Measurements from ENCODE around the gene CAMK2D.

CAMK2D gene

DNA sequence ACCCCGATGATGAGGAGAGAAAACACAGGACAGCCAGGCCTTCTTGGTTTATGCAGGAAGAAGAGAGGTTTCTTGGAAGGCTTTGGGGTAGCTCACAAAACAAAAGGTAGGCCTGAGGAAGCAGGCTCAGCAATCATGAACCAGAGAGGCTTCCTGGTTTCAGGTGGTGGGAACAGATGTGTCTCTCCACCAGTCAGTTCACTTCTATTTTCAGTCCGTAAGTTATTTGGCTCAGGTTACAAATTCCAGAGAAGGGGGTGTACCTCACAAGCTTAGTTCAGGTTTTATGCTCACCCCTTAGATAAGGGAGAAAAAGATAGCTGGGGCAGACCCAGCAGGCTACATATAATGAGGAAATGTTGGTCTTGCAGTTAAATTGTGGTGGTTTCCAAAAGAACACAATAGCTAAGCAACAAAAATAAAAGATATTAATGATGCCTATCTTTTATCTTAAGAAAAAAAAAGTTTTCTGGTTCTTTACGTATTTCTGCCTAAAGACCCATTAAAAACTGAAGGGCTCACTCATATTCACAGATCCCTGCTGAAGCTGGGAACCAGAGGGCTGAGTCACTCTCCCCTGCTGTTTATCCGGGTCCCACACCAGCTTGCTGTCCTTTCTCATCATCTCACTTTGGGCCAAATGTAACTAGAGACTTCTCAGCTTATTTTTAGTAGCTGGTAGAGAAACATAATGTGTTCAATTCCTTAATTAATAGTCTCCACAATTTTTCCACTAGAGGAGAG is 177.0 kb downstream of the CAMK2D start:
- no peak; the same call in 2 of the 3 replicates for ATAC-seq (ENCODE audit: insufficient read depth, low read depth)
- H2AFZ ChIP-seq (ENCODE audit: low read depth, low read length), result no peak overlapping the region
- no peak for DNase-seq

DNA sequence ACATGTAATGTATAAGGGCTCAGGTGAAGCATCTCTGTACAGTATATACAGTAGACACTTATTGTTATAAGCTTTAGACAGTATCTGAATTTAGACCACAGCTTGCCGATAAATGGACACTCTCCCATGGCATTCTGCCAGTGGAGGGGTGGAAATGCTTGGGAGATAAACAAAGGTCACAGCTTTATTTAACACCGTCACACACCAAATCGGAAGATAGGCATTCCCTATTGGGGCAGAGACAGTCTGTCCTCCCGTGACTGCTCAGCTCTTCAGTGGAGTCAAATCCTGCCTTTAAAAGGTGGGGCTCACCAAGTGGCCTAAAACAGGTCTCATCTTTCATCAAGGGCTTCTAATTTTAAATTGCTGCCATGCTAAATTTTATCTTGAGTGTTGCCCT is 178.8 kb downstream of the CAMK2D start:
- Histone ChIP-seq H3K4me1 (ENCODE audit: insufficient read depth, low read length) (peaks cover 5% of the 10 kb centered on the region; the same call in 1 of the 2 replicates), H3K27ac (ENCODE audit: low read length) (no peak overlapping the region)

More for the DNA sequence above, 177.0 kb downstream of the CAMK2D start:
- H3K9ac ChIP-seq (ENCODE audit: low read depth, low read length), result no peak overlapping the region
- H3K27me3 ChIP-seq (ENCODE audit: insufficient read depth, low read length, poor library complexity), result no peaks in the 10 kb centered on the region
- no peaks in the 10 kb centered on the region for H3K9me3 ChIP-seq (ENCODE audit: insufficient read depth, low read length, severe bottlenecking)
- H3K79me2 ChIP-seq (ENCODE audit: insufficient read depth, low read length), result no peaks in the 10 kb centered on the region
- H3K4me3 ChIP-seq (ENCODE audit: low read depth in 1 of 2, low read length in 2 of 2), result no peak overlapping the region
- no peaks in the 10 kb centered on the region for H3K36me3 ChIP-seq (ENCODE audit: insufficient read depth, low read length)
- peaks cover 3% of the 10 kb centered on the region; the same call in 1 of the 2 replicates for H4K20me1 ChIP-seq (ENCODE audit: insufficient read depth, low read length)
- H3K4me2 ChIP-seq (ENCODE audit: insufficient read depth, low read length), result no peak overlapping the region
- H3K4me1 ChIP-seq (ENCODE audit: insufficient read depth, low read length), result no peaks in the 10 kb centered on the region
- H3K27ac ChIP-seq (ENCODE audit: low read length), result no peak overlapping the region
- TF ChIP-seq EZH2 (IDR thresholded peaks at IDR 0.05; ENCODE audit: borderline replicate concordance, low read depth, low read length, severe bottlenecking) (no peak), CTCF (IDR thresholded peaks at IDR 0.05; ENCODE audit: borderline replicate concordance, extremely low read depth, low read length, poor library complexity, severe bottlenecking) (no peak)

GRCh38 chr4:113579360-113579759 is 182.2 kb downstream of the CAMK2D start:
- Histone ChIP-seq H3K27me3 (ENCODE audit: insufficient read depth, low read length, poor library complexity) (no peaks in the 10 kb centered on the region), H3K27ac (ENCODE audit: low read length) (no peak overlapping the region), H3K9me3 (ENCODE audit: insufficient read depth, low read length, severe bottlenecking) (no peaks in the 10 kb centered on the region), H3K4me3 (ENCODE audit: low read depth in 1 of 2, low read length in 2 of 2) (no peak overlapping the region), H3K79me2 (ENCODE audit: insufficient read depth, low read length) (no peaks in the 10 kb centered on the region), H3K9ac (ENCODE audit: low read depth, low read length) (no peak overlapping the region), H2AFZ (ENCODE audit: low read depth, low read length) (no peak overlapping the region), H4K20me1 (ENCODE audit: insufficient read depth, low read length) (peaks cover 16% of the 10 kb centered on the region; the same call in 1 of the 2 replicates), H3K4me2 (ENCODE audit: insufficient read depth, low read length) (no peak overlapping the region), H3K36me3 (ENCODE audit: insufficient read depth, low read length) (no peaks in the 10 kb centered on the region), H3K4me1 (ENCODE audit: insufficient read depth, low read length) (peaks cover 17% of the 10 kb centered on the region)
- no peak for TF ChIP-seq CTCF (IDR thresholded peaks at IDR 0.05; ENCODE audit: borderline replicate concordance, extremely low read depth, low read length, poor library complexity, severe bottlenecking)
- TF ChIP-seq EZH2 (IDR thresholded peaks at IDR 0.05; ENCODE audit: borderline replicate concordance, low read depth, low read length, severe bottlenecking), result no peak
- ATAC-seq (ENCODE audit: insufficient read depth, low read depth) (no peak), DNase-seq (no peak)

More for the DNA sequence above, 178.8 kb downstream of the CAMK2D start:
- H3K9me3 ChIP-seq (ENCODE audit: insufficient read depth, low read length, severe bottlenecking), result no peaks in the 10 kb centered on the region
- no peaks in the 10 kb centered on the region for H3K36me3 ChIP-seq (ENCODE audit: insufficient read depth, low read length)
- no peaks in the 10 kb centered on the region for H3K79me2 ChIP-seq (ENCODE audit: insufficient read depth, low read length)
- H4K20me1 ChIP-seq (ENCODE audit: insufficient read depth, low read length), result peaks cover 15% of the 10 kb centered on the region; the same call in 1 of the 2 replicates
- no peak overlapping the region for H3K9ac ChIP-seq (ENCODE audit: low read depth, low read length)
- TF ChIP-seq EZH2 (IDR thresholded peaks at IDR 0.05; ENCODE audit: borderline replicate concordance, low read depth, low read length, severe bottlenecking), result no peak
- no peak for TF ChIP-seq CTCF (IDR thresholded peaks at IDR 0.05; ENCODE audit: borderline replicate concordance, extremely low read depth, low read length, poor library complexity, severe bottlenecking)
- H3K4me2 ChIP-seq (ENCODE audit: insufficient read depth, low read length), result no peak overlapping the region
- ATAC-seq (ENCODE audit: insufficient read depth, low read depth) (no peak), DNase-seq (no peak)
- no peak overlapping the region for H2AFZ ChIP-seq (ENCODE audit: low read depth, low read length)
- H3K4me3 ChIP-seq (ENCODE audit: low read depth in 1 of 2, low read length in 2 of 2), result no peak overlapping the region
- H3K27me3 ChIP-seq (ENCODE audit: insufficient read depth, low read length, poor library complexity), result no peaks in the 10 kb centered on the region

Measured in DND-41 (cell line).